NOMO-1 (cell line): Measurements from ENCODE around the gene FBXO41.
A peak's percentile ranks its signal among the peaks of the same experiment; 100 is the strongest.

Experiments used
- DNase-seq, 2 experiments: peaks; one replicate each; lab custom pipeline; 2025; ENCODE audit not compliant: unreplicated experiment in 2 of 2; lab: John Stamatoyannopoulos, UW

FBXO41 gene

DNA sequence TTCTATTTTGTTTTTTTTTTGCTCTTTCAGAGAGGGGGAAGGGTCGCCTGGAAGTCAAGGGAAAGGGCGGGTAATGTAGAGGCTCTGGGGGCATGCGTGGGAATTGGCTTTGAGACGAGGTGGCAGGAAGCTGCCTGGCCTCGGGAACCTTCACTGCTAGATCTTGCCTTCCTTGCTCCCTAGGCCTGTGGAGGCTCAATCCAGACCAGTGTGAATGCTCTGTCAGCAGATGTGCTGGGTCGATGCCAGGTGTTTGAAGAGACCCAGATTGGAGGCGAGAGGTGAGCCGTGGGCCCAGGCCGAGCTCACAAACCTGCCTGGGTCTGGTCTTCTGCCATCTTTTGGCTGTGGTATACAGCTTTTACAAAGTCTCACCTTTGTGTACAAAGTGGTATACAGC lies 34.6 kb downstream of the FBXO41 start:
- DNase-seq, result no peak

GRCh38 chr2:73246850-73247249 lies 37.4 kb downstream of the FBXO41 start:
- DNase-seq, result no peak

- DNase-seq, result no peak
Measured at GRCh38 chr2:73244580-73244979, 39.7 kb downstream of the FBXO41 start.

GRCh38 chr2:73243884-73244570 lies 40.3 kb downstream of the FBXO41 start:
- no peak for DNase-seq

GRCh38 chr2:73239776-73240175 lies 44.5 kb downstream of the FBXO41 start:
- DNase-seq, result no peak

GRCh38 chr2:73238976-73239375 lies 45.3 kb downstream of the FBXO41 start:
- DNase-seq, result no peak

GRCh38 chr2:73238149-73238548 lies 46.1 kb downstream of the FBXO41 start:
- no peak for DNase-seq

DNA sequence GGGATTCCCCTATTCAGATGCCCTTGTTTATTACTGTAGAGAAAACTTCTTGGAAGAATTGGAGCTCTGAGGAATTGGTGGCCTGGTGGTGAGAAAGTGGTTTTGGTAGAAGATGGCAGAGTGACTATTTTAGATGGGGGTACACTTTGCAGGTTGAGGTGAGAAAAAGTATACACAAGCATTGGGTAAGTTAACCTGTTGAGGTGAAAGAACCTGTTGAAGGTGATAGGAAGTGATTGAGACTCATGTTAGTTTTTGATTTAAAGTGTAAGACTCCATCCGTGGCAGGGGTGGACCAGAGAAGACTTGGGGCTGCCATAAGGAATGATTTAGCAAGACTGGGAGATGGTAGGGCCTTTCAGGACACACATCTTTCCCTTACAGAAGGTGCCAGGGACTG lies 47.1 kb downstream of the FBXO41 start:
- no peak for DNase-seq

DNA sequence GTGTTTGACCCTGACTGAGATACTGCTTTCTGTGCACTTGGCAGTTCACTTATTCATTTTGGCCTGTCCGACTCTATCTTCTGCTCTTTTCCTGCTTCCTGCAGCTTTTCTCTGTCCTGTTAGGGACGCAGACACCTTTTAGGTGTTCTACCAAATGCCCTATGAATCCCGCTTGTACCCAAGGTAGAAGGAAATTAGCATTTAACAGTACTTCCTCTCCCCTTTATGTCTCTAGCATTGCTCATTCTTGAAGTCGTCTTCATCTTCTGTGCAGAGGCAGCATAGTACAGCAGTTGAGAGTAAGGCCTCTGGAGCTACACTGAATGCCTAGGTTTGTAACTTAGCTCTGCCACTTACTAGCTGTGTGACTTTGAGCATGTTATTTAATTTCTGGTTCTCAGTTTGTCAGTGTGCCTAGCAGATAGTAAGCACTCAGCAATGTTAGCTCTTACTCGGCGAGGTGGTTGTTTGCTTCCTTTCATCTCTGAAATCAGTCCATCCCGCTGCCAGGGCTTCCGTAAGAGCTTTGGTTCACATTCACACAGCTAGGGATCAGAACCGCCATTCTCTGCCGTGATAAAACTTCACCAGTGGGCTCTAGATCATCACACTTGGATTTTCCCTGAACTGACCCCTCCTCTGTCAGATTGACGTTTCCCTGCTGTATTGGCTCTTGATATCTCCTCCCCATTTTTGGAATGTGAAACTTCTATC lies 48.8 kb downstream of the FBXO41 start:
- peak; percentile 4 to 30 for DNase-seq

DNA sequence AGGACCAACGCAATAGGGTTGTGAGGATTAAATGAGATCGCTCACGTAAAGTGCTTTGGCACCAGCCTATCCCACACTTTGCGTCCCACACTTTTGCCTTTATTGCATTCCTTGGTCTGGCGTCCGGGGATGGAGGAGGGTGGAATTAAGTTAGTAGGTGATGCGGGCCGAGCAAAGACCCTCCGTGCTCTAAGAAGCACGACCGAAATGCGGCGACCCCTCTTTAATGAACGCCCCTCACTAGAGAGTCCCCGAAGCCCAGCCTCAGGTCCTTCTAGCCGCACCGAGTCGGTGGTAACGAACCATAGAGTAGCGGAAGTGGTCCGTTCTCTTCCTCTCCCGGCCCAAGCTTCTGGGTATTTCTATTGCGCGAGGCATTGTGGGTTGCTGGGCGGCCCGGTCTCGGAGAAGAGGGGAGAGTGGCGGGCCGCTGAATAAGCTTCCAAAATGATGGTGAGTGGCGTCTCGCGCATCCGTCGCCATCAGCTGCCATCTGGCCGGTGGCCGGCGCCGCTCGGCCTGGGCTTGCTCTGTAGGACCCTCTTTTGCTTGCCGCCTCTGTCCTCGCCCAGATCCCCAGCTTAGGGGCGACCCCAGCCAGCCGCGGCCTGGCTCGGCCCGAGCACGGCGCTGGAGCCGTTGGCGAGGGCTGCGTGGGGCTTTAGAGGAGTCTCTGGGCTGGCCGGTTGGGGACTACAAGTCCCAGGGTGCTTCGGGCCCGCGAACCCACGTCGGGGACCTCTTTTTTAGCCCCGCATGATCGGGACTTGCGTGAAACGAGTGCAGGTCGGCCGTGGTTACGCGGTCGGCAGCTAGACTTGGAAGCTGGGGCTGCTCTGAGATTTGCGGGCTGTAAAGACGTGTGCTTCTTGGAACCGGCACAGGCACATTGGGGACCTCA lies 50.1 kb downstream of the FBXO41 start, which contains the start of gene CCT7:
CCT7 (plus strand) TSS at position 377 of the 901 bp plus-strand sequence; CDS start at position 448, 71 bp downstream.
- DNase-seq, result peak; percentile 84

DNA sequence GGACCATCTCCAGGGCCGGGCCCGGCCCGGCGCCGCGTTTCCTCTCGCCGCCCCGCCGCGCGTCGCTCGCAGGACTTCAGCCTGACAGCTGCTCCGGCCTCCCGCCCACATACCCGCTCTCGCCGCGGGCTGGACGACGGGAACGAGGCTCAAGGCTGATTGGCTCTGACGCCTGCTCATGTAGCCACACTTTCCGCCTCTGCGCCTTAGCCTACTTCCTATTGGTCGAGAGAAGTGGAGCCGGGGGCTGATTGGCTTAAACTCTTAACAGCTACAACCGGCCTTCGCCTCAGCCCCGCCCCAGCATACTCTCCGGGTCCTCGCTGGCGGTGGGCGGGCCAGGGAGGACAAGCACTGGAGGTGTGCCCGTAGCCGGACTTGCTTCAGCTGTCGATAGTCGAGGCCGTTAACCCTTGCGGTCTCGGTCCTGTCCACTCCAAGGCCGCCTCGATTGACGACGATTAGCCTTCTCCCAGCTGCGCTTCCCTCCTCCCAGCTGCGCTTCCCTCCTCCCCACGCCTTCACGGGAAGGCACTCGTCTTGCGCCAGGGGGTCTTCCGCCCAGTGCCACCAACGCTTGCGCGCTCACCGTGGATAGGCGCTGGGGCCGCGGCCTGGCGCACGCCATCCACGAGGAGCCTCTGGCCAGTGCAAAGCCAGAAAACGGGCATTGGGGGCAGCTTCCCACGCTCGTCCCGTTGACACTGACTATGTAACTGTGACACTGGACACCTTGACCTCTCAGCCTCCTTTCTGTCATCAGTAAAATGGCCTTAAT lies 50.9 kb downstream of the FBXO41 start, which contains the start of gene PRADC1:
PRADC1 (minus strand) TSS at position 86 of the 778 bp plus-strand sequence; CDS start at position 7, 79 bp downstream.
- DNase-seq, result peak; percentile 99 to 100

- peak in 1 of 2 experiments; percentile 9 for DNase-seq
Measured at GRCh38 chr2:73232403-73233153, 51.7 kb downstream of the FBXO41 start.

GRCh38 chr2:73228631-73229030 lies 55.6 kb downstream of the FBXO41 start:
- DNase-seq, result no peak

DNA sequence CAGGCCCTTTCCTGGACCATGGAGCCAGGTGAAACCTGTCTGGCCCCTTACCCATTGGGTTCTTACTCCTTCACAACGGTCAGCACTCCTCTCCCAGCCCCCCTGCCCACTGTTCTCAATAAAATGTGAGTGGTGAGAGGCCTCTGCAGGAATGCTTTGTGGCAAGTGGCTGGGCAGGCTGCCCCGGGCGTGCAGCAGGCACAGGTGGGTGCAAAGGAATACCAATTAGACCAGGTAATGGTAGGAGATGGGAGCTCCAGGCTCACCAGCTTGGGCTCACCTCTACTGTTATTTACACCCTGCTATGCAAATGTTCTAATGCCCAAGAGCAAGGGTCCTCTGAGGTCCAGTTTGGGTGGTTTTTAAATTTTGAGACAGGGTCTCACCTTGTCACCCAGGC lies 57.2 kb downstream of the FBXO41 start:
- DNase-seq, result no peak

- DNase-seq, result no peak
Measured at GRCh38 chr2:73225513-73226360, 58.5 kb downstream of the FBXO41 start.

GRCh38 chr2:73223821-73224220 lies 60.5 kb downstream of the FBXO41 start:
- no peak for DNase-seq

GRCh38 chr2:73218298-73218697 lies 66.0 kb downstream of the FBXO41 start:
- DNase-seq, result no peak

GRCh38 chr2:73217826-73218225 lies 66.5 kb downstream of the FBXO41 start:
- no peak for DNase-seq

- DNase-seq, result no peak
Measured at GRCh38 chr2:73217160-73217559, 67.1 kb downstream of the FBXO41 start.
